ENCODE results near the gene THRAP3.
A peak's percentile ranks its signal among the peaks of the same experiment; 100 is the strongest.

Gene THRAP3

GRCh38 chr1:36303650-36304360 lies 79.6 kb downstream of the THRAP3 start:
- TF ChIP-seq CTCF (IDR thresholded peaks at IDR 0.05; ENCODE audit: extremely low read depth, missing control alignments) = no peak
- DNase-seq (ENCODE audit: low spot score) = no peak

GRCh38 chr1:36304521-36304920 lies 80.3 kb downstream of the THRAP3 start:
- TF ChIP-seq CTCF (IDR thresholded peaks at IDR 0.05; ENCODE audit: extremely low read depth, missing control alignments) = no peak
- DNase-seq (ENCODE audit: low spot score) = no peak

GRCh38 chr1:36304970-36305914 lies 81.0 kb downstream of the THRAP3 start:
- no peak for TF ChIP-seq CTCF (IDR thresholded peaks at IDR 0.05; ENCODE audit: extremely low read depth, missing control alignments)
- no peak for DNase-seq (ENCODE audit: low spot score)

GRCh38 chr1:36305915-36306209 lies 81.6 kb downstream of the THRAP3 start:
- DNase-seq (ENCODE audit: low spot score) = no peak
- no peak for TF ChIP-seq CTCF (IDR thresholded peaks at IDR 0.05; ENCODE audit: extremely low read depth, missing control alignments)

GRCh38 chr1:36306210-36306901 lies 82.1 kb downstream of the THRAP3 start, which contains the start of gene SH3D21:
Gene SH3D21, plus strand, starts transcription at chr1:36306368. Its CDS starts 53 bp downstream, at chr1:36306421.
- TF ChIP-seq CTCF (IDR thresholded peaks at IDR 0.05; ENCODE audit: extremely low read depth, missing control alignments) = no peak
- DNase-seq (ENCODE audit: low spot score) = peak; percentile 67

- DNase-seq (ENCODE audit: low spot score) = peak; percentile 99
- no peak for TF ChIP-seq CTCF (IDR thresholded peaks at IDR 0.05; ENCODE audit: extremely low read depth, missing control alignments)
Measured at GRCh38 chr1:36306902-36307456, 82.7 kb downstream of the THRAP3 start.

Measured in GM20000 (cell line).